SIG-M5 (cell line): ENCODE measurements around the gene CDH18.

Source experiments
- DNase-seq: peaks from one replicate; lab custom pipeline; 2025; lab: John Stamatoyannopoulos, UW

Gene CDH18

GRCh38 chr5:19424506-19424905, 563.5 kb downstream of the CDH18 start:
- no peak for DNase-seq
